Endometrial microvascular endothelial cells (primary cell): ENCODE data around the gene GARIN5A. TPM values are rescaled to one million over a fixed set of nuclear protein-coding genes. Genes with fewer than 3 reads are reported as not detected.
"Not testable (repeated sequence)": the region's sequence is repeated elsewhere in the genome, so short reads cannot be mapped to it uniquely, and the experiment has no call there.

ENCODE experiments used
- in situ Hi-C: cut with HindIII; loops from 2 replicates; pipeline ENCODE4 v1.10.0; 2017; ENCODE audit warnings: low sequenced_read_pairs, low pct_unique_long_range_greater_than_20kb; ENCODE audit errors: inconsistent ontology term
- total RNA-seq: library from RNA; depleted of rRNA; stranded (reverse); fragments of >200 nt; gene quantifications from one replicate; pipeline ENCODE4 v1.2.3, GENCODE V29; 2015; ENCODE audit errors: inconsistent ontology term

Gene GARIN5A
- total RNA-seq, 1 donor from 2014 or later = not detected

- in situ Hi-C loops = no loop called here
These were observed 868 bp downstream of the GARIN5A start for GRCh38 chr19:50475736-50476223.

- in situ Hi-C loops = no loop called here
These were observed 1.5 kb downstream of the GARIN5A start for GRCh38 chr19:50475101-50475568.

DNA sequence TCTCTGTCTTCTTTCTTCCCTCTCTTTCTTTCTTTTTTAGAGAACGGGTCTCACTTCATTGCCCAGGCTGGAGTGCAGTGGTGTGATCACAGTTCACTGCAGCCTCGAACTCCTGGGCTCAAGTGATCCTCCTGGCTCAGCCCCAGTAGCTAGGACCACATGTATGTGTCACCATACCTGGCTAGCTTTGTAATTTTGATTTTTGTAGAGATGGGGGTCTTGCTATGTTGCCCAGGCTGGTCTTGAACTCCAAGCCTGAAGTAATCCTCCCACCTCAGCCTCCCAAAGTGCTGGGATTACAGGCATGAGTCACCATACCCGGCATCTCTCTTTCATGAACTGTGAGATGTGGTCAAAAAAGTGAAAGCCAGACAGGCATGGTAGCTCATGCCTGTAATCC lies 3.3 kb downstream of the GARIN5A start:
- in situ Hi-C loops = not testable (repeated sequence)

GRCh38 chr19:50468818-50469217 lies 7.8 kb downstream of the GARIN5A start:
- in situ Hi-C loops = no loop called here

DNA sequence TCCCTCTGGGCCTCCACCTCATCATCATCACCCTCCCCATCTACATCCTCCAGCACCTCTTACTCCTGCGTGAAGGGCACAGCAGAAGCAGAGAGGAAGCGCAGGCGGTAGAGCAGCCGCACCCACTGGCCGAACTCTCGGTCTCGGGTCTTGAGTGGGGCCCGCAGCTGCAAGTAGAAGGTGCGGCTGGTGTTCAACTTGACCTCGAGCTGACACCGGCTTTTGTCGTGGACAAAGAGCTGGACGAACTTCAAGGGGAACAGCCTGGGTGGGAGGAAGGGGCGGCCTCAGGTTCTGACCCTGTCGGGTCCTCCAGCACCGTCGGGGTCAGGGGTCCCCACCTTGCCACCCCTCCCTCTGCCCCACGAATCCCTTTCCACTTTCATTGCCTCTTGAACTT lies 9.1 kb downstream of the GARIN5A start:
- in situ Hi-C loops = no loop called here

GRCh38 chr19:50466706-50467039 lies 10.0 kb downstream of the GARIN5A start:
- in situ Hi-C loops = no loop called here

GRCh38 chr19:50465986-50466705 lies 10.5 kb downstream of the GARIN5A start:
- in situ Hi-C loops = no loop called here

DNA sequence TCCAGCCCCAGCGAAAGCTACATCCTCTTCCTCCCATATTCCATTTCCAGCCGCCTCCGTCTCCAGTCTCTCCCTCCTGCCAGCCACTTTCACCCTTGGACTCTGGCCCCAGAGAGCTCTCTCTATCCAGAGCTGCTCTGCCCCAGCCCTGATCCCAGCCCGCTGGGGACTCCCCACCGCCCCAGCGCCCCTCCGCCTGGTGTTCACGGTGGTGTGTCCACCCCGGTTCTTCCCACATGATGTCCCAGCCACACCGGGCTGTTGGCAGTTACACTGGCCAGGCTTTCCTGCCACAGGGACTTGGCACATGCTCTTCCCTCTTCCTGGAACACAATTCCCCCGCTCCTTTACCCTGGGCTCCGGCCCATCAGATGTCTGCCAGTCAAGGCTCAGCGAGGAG lies 11.6 kb downstream of the GARIN5A start:
- in situ Hi-C loops = no loop called here

DNA sequence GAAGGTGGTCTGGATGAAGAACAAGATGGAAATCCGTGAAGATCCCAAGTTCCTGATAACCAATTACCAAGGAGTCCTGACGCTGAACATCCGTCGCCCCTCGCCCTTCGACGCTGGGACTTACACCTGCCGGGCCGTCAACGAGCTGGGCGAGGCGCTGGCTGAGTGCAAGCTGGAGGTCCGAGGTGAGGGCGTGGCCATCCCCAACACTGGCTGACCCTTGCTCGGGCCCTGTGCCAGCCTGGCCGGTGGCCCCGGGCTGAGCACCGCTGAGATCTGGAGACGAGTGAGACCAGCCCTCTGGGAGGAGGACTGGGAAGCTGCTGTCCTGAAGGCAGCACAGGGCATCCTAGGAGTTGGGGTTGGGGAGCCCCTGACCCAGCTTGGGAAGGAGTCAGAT lies 12.3 kb downstream of the GARIN5A start:
- in situ Hi-C loops = no loop called here

- in situ Hi-C loops = no loop called here
These were observed 13.7 kb downstream of the GARIN5A start for GRCh38 chr19:50462970-50463369.

DNA sequence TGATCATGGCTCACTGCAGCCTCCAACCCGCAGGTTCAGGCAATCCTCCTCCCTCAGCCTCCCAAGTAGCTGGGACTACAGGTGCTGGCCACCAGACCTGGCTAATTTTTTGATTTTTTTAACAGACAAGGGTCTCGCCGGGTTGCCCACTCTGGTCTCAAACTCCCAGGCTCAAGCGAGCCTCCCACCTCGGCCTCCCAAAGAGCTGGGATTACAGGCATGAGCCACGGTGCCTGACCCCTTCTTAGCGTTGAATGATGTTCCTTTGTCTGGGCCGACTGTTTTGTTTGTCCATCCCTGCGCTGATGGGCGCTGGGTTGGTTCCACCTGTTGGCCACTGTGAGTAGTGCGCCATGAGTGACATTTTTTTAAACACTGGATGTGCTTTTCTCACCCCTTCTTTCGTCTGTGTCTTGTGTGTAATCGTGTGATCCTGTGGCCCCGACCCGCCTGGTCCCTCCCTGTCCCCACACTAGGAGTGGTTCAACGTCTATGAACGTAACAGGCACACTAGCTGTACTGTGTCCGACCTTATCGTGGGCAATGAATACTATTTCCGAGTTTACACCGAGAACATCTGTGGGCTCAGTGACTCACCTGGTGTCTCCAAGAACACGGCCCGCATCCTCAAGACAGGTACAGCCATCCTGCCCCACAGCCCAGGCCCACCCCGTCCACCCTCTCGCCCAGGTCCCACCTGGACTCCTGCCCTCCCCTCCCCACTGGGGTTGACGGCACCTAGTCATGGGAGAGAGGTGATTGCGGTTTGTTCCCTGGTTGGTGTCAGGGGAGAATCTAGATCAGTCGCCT lies 15.4 kb downstream of the GARIN5A start:
- in situ Hi-C loops = no loop called here

DNA sequence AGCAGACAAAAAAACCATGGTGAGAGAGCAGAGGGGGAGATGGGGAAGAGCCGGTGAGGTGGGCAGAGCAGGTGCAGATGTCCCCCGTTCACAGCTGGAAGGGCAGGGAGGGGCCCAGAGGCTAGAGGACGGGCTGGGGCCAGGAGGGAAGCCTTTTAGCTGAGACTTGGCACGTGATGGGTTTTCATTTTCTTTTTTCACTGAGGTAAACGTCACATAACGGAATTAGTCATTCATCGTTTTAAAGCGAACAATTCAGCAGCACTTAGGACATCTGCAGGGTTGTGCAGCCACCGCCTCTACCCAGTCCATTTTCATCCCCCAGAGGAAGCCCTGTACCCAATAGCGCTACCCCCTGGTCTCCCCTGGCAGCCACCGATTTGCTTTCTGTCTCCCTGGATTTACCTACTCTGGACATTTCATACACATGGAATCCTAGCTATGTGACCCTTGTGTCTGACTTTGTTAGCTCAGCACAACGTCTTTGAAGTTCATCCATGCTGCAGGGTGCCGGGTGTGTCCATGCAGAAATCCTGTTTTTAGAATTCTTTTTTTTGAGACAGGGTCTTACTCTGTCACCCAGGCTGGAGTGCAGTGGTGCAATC lies 16.4 kb downstream of the GARIN5A start:
- in situ Hi-C loops = no loop called here

DNA sequence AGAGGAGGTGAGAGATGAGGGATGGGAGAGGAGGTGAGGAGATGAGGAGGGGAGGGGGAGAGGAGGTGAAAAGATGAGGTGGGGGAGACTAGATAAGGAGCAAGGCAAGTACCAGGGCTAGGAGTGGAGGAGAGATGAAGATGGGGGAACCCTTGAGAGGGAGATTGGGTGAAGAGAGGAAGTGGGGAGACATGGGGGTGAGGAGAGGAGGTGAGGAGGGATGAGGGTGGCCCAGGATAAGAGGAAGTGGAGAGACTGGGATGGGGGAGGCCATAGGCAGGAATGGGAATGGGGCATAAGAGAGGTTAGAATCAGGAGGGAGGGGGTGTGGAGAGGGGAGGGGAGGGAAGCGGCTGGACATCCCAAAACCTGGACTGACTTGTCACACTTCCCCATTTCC lies 17.0 kb downstream of the GARIN5A start:
- in situ Hi-C loops = no loop called here

- in situ Hi-C loops = no loop called here
These were observed 17.6 kb downstream of the GARIN5A start for GRCh38 chr19:50459067-50459456.

- in situ Hi-C loops = no loop called here
These were observed 18.1 kb downstream of the GARIN5A start for GRCh38 chr19:50458396-50459066.

GRCh38 chr19:50457300-50457699 lies 19.3 kb downstream of the GARIN5A start:
- in situ Hi-C loops = no loop called here

DNA sequence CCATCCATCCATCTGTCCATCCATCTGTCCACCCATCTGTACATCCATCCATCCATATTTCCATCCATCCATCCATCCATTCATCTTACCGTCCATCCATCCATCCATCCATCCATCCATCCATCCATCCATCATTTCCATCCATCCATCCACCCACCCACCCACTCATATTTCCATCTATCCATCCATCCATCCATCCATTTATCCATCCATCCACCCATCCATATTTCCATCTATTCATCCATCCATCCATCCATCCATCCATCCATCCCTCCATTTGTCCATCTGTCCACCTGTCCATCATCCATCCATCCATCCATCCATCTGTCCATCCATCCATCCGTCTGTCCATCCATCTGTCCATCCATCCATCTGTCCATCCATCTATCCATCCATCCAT lies 20.7 kb downstream of the GARIN5A start:
- in situ Hi-C loops = no loop called here

DNA sequence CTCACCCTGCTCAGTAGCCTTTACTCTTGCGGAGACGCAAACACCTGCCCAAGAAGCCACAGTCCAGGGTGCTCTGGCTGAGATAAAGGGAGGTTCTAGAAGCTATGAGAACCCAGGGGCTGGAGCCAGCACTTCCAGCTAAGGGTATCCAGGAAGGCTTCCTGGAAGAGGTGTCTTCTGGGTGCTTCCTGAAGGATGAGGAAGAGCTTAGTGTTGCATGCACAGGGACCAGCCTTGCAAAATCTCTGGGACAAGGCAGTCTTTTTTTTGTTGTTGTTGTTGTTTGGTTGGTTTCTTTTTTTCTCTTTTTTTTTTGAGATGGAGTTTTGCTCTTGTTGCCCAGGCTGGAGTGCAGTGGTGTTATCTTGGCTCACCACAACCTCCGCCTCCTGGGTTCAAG lies 23.4 kb downstream of the GARIN5A start:
- in situ Hi-C loops = no loop called here

- in situ Hi-C loops = no loop called here
These were observed 25.5 kb downstream of the GARIN5A start for GRCh38 chr19:50451223-50451534.
